GM23338 (cell line): ENCODE measurements around the gene SHROOM2. TPM values are rescaled to one million over a fixed set of nuclear protein-coding genes. Genes with fewer than 3 reads are reported as not detected.

Experiments used
- ATAC-seq: fragments of 200-7000 bp; cut with Tn5 transposase; 3 replicates; pipeline ENCODE4 v1.9.1; 2020
- DNase-seq: peaks from one replicate; pipeline ENCODE4 v3.0.0-alpha.2; 2015; ENCODE audit warnings: low spot score
- H2AFZ ChIP-seq: fragments of 200-600 bp; sonication (generic); 2 replicates; pipeline ENCODE4 v1.8.0; 2016; ENCODE audit warnings: antibody characterized with exemption, mild to moderate bottlenecking, moderate library complexity
- H3F3A ChIP-seq: fragments of 200-600 bp; sonication (generic); replicated peaks from 2 replicates; pipeline ENCODE4 v1.8.0; 2017; ENCODE audit warnings: antibody characterized with exemption, mixed run types, low read depth
- H3K27ac ChIP-seq: fragments of 200-600 bp; sonication (generic); 2 replicates; pipeline ENCODE4 v1.6.1; 2016; ENCODE audit warnings: low read depth
- H3K27me3 ChIP-seq: fragments of 200-600 bp; sonication (generic); 2 replicates; pipeline ENCODE4 v1.8.0; 2016; ENCODE audit warnings: mild to moderate bottlenecking, mixed run types, moderate library complexity; ENCODE audit not compliant: insufficient read depth
- H3K36me3 ChIP-seq: fragments of 200-600 bp; sonication (generic); 2 replicates; pipeline ENCODE4 v1.8.0; 2016; ENCODE audit warnings: mild to moderate bottlenecking; ENCODE audit not compliant: insufficient read depth
- H3K4me1 ChIP-seq: fragments of 200-600 bp; sonication (generic); 2 replicates; pipeline ENCODE4 v1.8.0; 2016; ENCODE audit warnings: mild to moderate bottlenecking, moderate library complexity; ENCODE audit not compliant: insufficient read depth
- H3K4me2 ChIP-seq: fragments of 200-600 bp; sonication (generic); 2 replicates; pipeline ENCODE4 v1.7.1; 2017; ENCODE audit warnings: mixed run types
- H3K4me3 ChIP-seq: fragments of 200-600 bp; sonication (generic); 2 replicates; pipeline ENCODE4 v1.6.1; 2016; ENCODE audit warnings: mixed run types
- H3K79me2 ChIP-seq: fragments of 200-600 bp; sonication (generic); replicated peaks from 2 replicates; pipeline ENCODE4 v1.8.0; 2017; ENCODE audit warnings: mild to moderate bottlenecking; ENCODE audit not compliant: insufficient read depth
- H3K9me2 ChIP-seq: fragments of 200-600 bp; sonication (generic); 2 replicates; pipeline ENCODE4 v1.8.0; 2017; ENCODE audit not compliant: insufficient read depth
- H4K20me1 ChIP-seq: fragments of 200-600 bp; sonication (generic); replicated peaks from 2 replicates; pipeline ENCODE4 v1.8.0; 2017; ENCODE audit warnings: mild to moderate bottlenecking; ENCODE audit not compliant: insufficient read depth
- H3K27ac Mint-ChIP-seq: 2 replicates; pipeline ENCODE4 v1.8.0; 2020; ENCODE audit warnings: inconsistent platforms, mild to moderate bottlenecking, moderate library complexity, mixed read lengths
- H3K27me3 Mint-ChIP-seq: 3 replicates; pipeline ENCODE4 v1.8.0; 2022; ENCODE audit warnings: low read depth, mild to moderate bottlenecking, moderate library complexity, mixed read lengths, inconsistent platforms; ENCODE audit not compliant: insufficient read depth, poor library complexity
- H3K36me3 Mint-ChIP-seq: 3 replicates; pipeline ENCODE4 v1.8.0; 2021; ENCODE audit warnings: low read depth, mild to moderate bottlenecking, inconsistent platforms, moderate library complexity, mixed read lengths
- H3K4me1 Mint-ChIP-seq: 3 replicates; pipeline ENCODE4 v1.8.0; 2020; ENCODE audit warnings: mild to moderate bottlenecking, inconsistent platforms, mixed read lengths
- H3K4me3 Mint-ChIP-seq: 3 replicates; pipeline ENCODE4 v1.8.0; 2021; ENCODE audit warnings: moderate library complexity, mild to moderate bottlenecking, inconsistent platforms, mixed read lengths
- H3K9me3 Mint-ChIP-seq: 3 replicates; pipeline ENCODE4 v1.8.0; 2020; ENCODE audit warnings: moderate library complexity, mild to moderate bottlenecking, inconsistent platforms, mixed read lengths
- CREB1 ChIP-seq: fragments of 250-450 bp; sonication (Bioruptor Pico); IDR thresholded peaks from 2 replicates; pipeline ENCODE4 v1.5.0; 2020; ENCODE audit warnings: low read depth, mild to moderate bottlenecking, moderate library complexity
- ETS1 ChIP-seq: IDR thresholded peaks from 2 replicates; pipeline ENCODE4 v1.6.1; 2016; ENCODE audit warnings: antibody characterized with exemption
- EZH2 ChIP-seq: fragments of 200-600 bp; sonication (generic); IDR thresholded peaks from one replicate; pipeline ENCODE4 v1.8.0; 2017; ENCODE audit warnings: antibody characterized with exemption, mild to moderate bottlenecking, low read depth; ENCODE audit not compliant: unreplicated experiment
- EZH2phosphoT487 ChIP-seq: fragments of 200-600 bp; sonication (generic); IDR thresholded peaks from one replicate; pipeline ENCODE4 v1.8.1; 2018; ENCODE audit warnings: antibody characterized with exemption; ENCODE audit not compliant: unreplicated experiment
- JUNB ChIP-seq: IDR thresholded peaks from one replicate; pipeline ENCODE4 v1.6.1; 2016; ENCODE audit warnings: antibody characterized with exemption; ENCODE audit not compliant: unreplicated experiment
- REST ChIP-seq: IDR thresholded peaks from one replicate; pipeline ENCODE4 v1.6.1; 2018; ENCODE audit warnings: antibody characterized with exemption; ENCODE audit not compliant: unreplicated experiment
- STAT1 ChIP-seq: IDR thresholded peaks from one replicate; pipeline ENCODE4 v1.6.1; 2016; ENCODE audit warnings: antibody characterized with exemption; ENCODE audit not compliant: unreplicated experiment
- ZNF462 ChIP-seq: fragments of 250-450 bp; sonication (Bioruptor Pico); IDR thresholded peaks from 2 replicates; pipeline ENCODE4 v1.5.0; 2020; ENCODE audit warnings: mild to moderate bottlenecking, moderate library complexity
- polyA plus RNA-seq: library from polyadenylated mRNA; unstranded; fragments of >200 nt; fragmentation: Nextera tagmentation; extraction: Ambion mirVana; gene quantifications from 2 replicates; pipeline ENCODE4 v1.2.1, GENCODE V29; 2016
- total RNA-seq: library from RNA; depleted of rRNA; stranded (reverse); fragments of >200 nt; shearing (Covaris generic); gene quantifications from 2 replicates; pipeline ENCODE4 v1.2.3, GENCODE V29; 2014

Gene SHROOM2
- total and polyA plus RNA-seq, 2 experiments from 2014 or later, result 3.5 to 15.8 TPM

- no peak for TF ChIP-seq ETS1
- TF ChIP-seq JUNB, result no peak
- TF ChIP-seq REST, result no peak
- TF ChIP-seq EZH2, result no peak
- no peak for TF ChIP-seq STAT1
- TF ChIP-seq EZH2phosphoT487, result no peak
These were observed 77.8 kb downstream of the SHROOM2 start (continued) for GRCh38 chrX:9864011-9864410.

GRCh38 chrX:9865804-9866472, 79.7 kb downstream of the SHROOM2 start:
- Histone ChIP-seq H2AFZ (no peak overlapping the region), H3F3A (no peaks in the 10 kb centered on the region), H3K9me2 (no peaks in the 10 kb centered on the region), H3K4me1 (peaks cover 5% of the 10 kb centered on the region), H3K27me3 (no peaks in the 10 kb centered on the region), H3K4me2 (no peak overlapping the region), H3K4me3 (no peak overlapping the region), H3K36me3 (no peaks in the 10 kb centered on the region), H4K20me1 (no peaks in the 10 kb centered on the region), H3K79me2 (no peaks in the 10 kb centered on the region; the same call in 1 of the 2 replicates), H3K27ac (no peak overlapping the region)
- TF ChIP-seq CREB1 (CRISPR knock-in tag), result no peak
- no peak for TF ChIP-seq EZH2phosphoT487
- no peak for TF ChIP-seq ZNF462 (CRISPR knock-in tag)
- TF ChIP-seq JUNB, result no peak
- ATAC-seq (no peak), DNase-seq (no peak)
- Mint-ChIP-seq H3K27me3 (no peaks in the 10 kb centered on the region), H3K36me3 (peaks cover 9% of the 10 kb centered on the region; the same call in 2 of the 3 replicates), H3K27ac (no peak overlapping the region; the same call in 1 of the 2 replicates), H3K9me3 (no peaks in the 10 kb centered on the region), H3K4me3 (no peak overlapping the region), H3K4me1 (peaks cover 25% of the 10 kb centered on the region)
